Liver (tissue), 9 donors: ENCODE data around the gene NKAIN1. TPM values are rescaled to one million over a fixed set of nuclear protein-coding genes. Genes with fewer than 3 reads are reported as not detected.

Source experiments
- DNase-seq: peaks from one replicate; pipeline ENCODE4 v3.0.0-alpha.2; 2017; ENCODE audit warnings: low spot score
- H3K27ac ChIP-seq, 2 donors: one replicate each; pipeline ENCODE4 v1.7.0; 2013; ENCODE audit warnings: inconsistent platforms in 2 of 2, low read length in 2 of 2, control low read depth in 1 of 2, low read depth in 1 of 2, mild to moderate bottlenecking in 1 of 2
- H3K27me3 ChIP-seq, 4 donors: one replicate each; pipeline versions ENCODE4 v1.6.1 to v1.7.0; 2013; ENCODE audit warnings: low read length in 3 of 4, inconsistent platforms in 1 of 4, mild to moderate bottlenecking in 1 of 4, moderate library complexity in 1 of 4; ENCODE audit not compliant: control insufficient read depth in 4 of 4, insufficient read depth in 4 of 4
- H3K36me3 ChIP-seq, 4 donors: one replicate each; pipeline versions ENCODE4 v1.6.1 to v1.7.0; 2013; ENCODE audit warnings: low read length in 3 of 4, mild to moderate bottlenecking in 3 of 4, low read depth in 1 of 4, moderate library complexity in 1 of 4; ENCODE audit not compliant: control insufficient read depth in 4 of 4, insufficient read depth in 3 of 4
- H3K4me1 ChIP-seq, 4 donors: one replicate each; pipeline versions ENCODE4 v1.6.1 to v1.7.0; 2013; ENCODE audit warnings: low read length in 3 of 4, mild to moderate bottlenecking in 3 of 4, moderate library complexity in 1 of 4; ENCODE audit not compliant: control insufficient read depth in 4 of 4, insufficient read depth in 4 of 4
- H3K4me3 ChIP-seq, 3 donors: one replicate each; pipeline versions ENCODE4 v1.6.1 to v1.7.0; 2013; ENCODE audit warnings: low read length in 3 of 3, control low read depth in 1 of 3, low read depth in 1 of 3, mild to moderate bottlenecking in 1 of 3
- H3K9ac ChIP-seq, 2 donors: one replicate each; pipeline ENCODE4 v1.7.0; 2013; ENCODE audit warnings: low read length in 2 of 2, mild to moderate bottlenecking in 2 of 2, moderate library complexity in 2 of 2, control low read depth in 1 of 2, low read depth in 1 of 2
- H3K9me3 ChIP-seq, 4 donors: one replicate each; pipeline versions ENCODE4 v1.6.1 to v1.7.0; 2013; ENCODE audit warnings: low read length in 3 of 4; ENCODE audit not compliant: control insufficient read depth in 4 of 4
- ATF3 ChIP-seq: IDR thresholded peaks from 2 replicates; pipeline ENCODE4 v1.6.1; 2016; ENCODE audit warnings: antibody characterized with exemption
- CTCF ChIP-seq: fragments of 150-350 bp; IDR thresholded peaks from 2 replicates; pipeline ENCODE4 v1.5.1; 2017; ENCODE audit warnings: improper control_type of control experiment, low read depth, low read length; ENCODE audit not compliant: missing input control
- FOXA1 ChIP-seq: IDR thresholded peaks from 2 replicates; pipeline ENCODE4 v1.6.1; 2016; ENCODE audit warnings: antibody characterized with exemption
- FOXA2 ChIP-seq: IDR thresholded peaks from 2 replicates; pipeline ENCODE4 v1.6.1; 2016; ENCODE audit warnings: antibody characterized with exemption
- GABPA ChIP-seq, 2 donors: IDR thresholded peaks in 1 of 2; conservative IDR thresholded peaks in 1 of 2; 2 replicates each; pipeline ENCODE4 v1.6.1; 2016; ENCODE audit warnings: antibody characterized with exemption in 2 of 2, mild to moderate bottlenecking in 1 of 2, moderate library complexity in 1 of 2
- HNF4A ChIP-seq, 2 donors: conservative IDR thresholded peaks; 2 replicates each; pipeline ENCODE4 v1.6.1; 2016; ENCODE audit warnings: antibody characterized with exemption in 2 of 2, mild to moderate bottlenecking in 2 of 2
- HNF4G ChIP-seq: IDR thresholded peaks from 2 replicates; pipeline ENCODE4 v1.6.1; 2016; ENCODE audit warnings: antibody characterized with exemption
- JUND ChIP-seq, 2 donors: IDR thresholded peaks; 2 replicates each; pipeline ENCODE4 v1.6.1; 2016; ENCODE audit warnings: antibody characterized with exemption in 2 of 2
- MAX ChIP-seq: IDR thresholded peaks from 2 replicates; pipeline ENCODE4 v1.6.1; 2016; ENCODE audit warnings: antibody characterized with exemption
- RAD21 ChIP-seq, 2 donors: IDR thresholded peaks; 2 replicates each; pipeline ENCODE4 v1.6.1; 2016; ENCODE audit warnings: antibody characterized with exemption in 2 of 2, mild to moderate bottlenecking in 2 of 2
- REST ChIP-seq: IDR thresholded peaks from 2 replicates; pipeline ENCODE4 v1.6.1; 2016; ENCODE audit warnings: antibody characterized with exemption, mild to moderate bottlenecking
- RXRA ChIP-seq, 2 donors: IDR thresholded peaks; 2 replicates each; pipeline ENCODE4 v1.6.1; 2017 to 2018; ENCODE audit warnings: antibody characterized with exemption in 2 of 2, mild to moderate bottlenecking in 1 of 2
- SP1 ChIP-seq: IDR thresholded peaks from 2 replicates; pipeline ENCODE4 v1.6.1; 2018; ENCODE audit warnings: antibody characterized with exemption, mild to moderate bottlenecking
- TAF1 ChIP-seq: conservative IDR thresholded peaks from 2 replicates; pipeline ENCODE4 v1.6.1; 2016; ENCODE audit warnings: antibody characterized with exemption, mild to moderate bottlenecking
- YY1 ChIP-seq: IDR thresholded peaks from 2 replicates; pipeline ENCODE4 v1.6.1; 2016; ENCODE audit warnings: antibody characterized with exemption, mild to moderate bottlenecking
- WGBS: extraction: QIAGEN DNeasy Blood & Tissue Kit; methylation state at CpG from one replicate; pipeline ENCODE4 v1.1.7; 2013; 5-methylcytosine and 5-hydroxymethylcytosine counted together
- polyA plus RNA-seq, 2 donors: library from polyadenylated mRNA; stranded (reverse) in 1 of 2; unstranded in 1 of 2; fragments of 200-250 nt in 1 of 2; fragments of >200 nt in 1 of 2; fragmentation: Nextera tagmentation in 1 of 2; extraction: Ambion mirVana in 1 of 2; gene quantifications; one replicate each; pipeline versions ENCODE4 v1.2.1 to v1.2.3, GENCODE V29; 2013 to 2015
- total RNA-seq, 2 donors: library from RNA; depleted of rRNA; stranded (reverse); fragments of >200 nt; gene quantifications; one replicate each; pipeline ENCODE4 v1.2.3, GENCODE V29; 2014
- donor health status: healthy.
- donor health status: healthy.
- donor health status: healthy.
- donor health status: healthy.
- donor health status: healthy.

NKAIN1 gene
- total and polyA plus RNA-seq, 4 donors, result not detected

GRCh38 chr1:31219489-31219888, 20.2 kb downstream of the NKAIN1 start:
- H3K4me1 ChIP-seq, result no peaks in the 10 kb centered on the region
- no peak overlapping the region for H3K27ac ChIP-seq
- no peaks in the 10 kb centered on the region for H3K27me3 ChIP-seq
- WGBS, result 92% methylated on average over 6 of the region's 6 CpGs
- no peak for DNase-seq
- H3K9me3 ChIP-seq, result no peaks in the 10 kb centered on the region
- H3K4me3 ChIP-seq, result no peak overlapping the region
- H3K9ac ChIP-seq, result no peak overlapping the region
- no peaks in the 10 kb centered on the region for H3K36me3 ChIP-seq
- TF ChIP-seq JUND (IDR thresholded peaks at IDR 0.05), result no peak

- H3K9me3 ChIP-seq, result no peaks in the 10 kb centered on the region
- no peaks in the 10 kb centered on the region for H3K36me3 ChIP-seq
- no peaks in the 10 kb centered on the region for H3K27me3 ChIP-seq
- no peak overlapping the region for H3K4me3 ChIP-seq
- no peaks in the 10 kb centered on the region for H3K4me1 ChIP-seq
- TF ChIP-seq RXRA (IDR thresholded peaks at IDR 0.05) (no peak), FOXA2 (no peak), JUND (IDR thresholded peaks at IDR 0.05) (no peak), MAX (no peak), CTCF (no peak), FOXA1 (no peak), REST (no peak), TAF1 (no peak), GABPA (IDR thresholded peaks at IDR 0.05 in 1 of 2, conservative IDR thresholded peaks at IDR 0.05 in 1 of 2) (no peak), YY1 (no peak)
- DNase-seq, result no peak
- H3K9ac ChIP-seq, result no peak overlapping the region
- 85% methylated on average over 8 of the region's 8 CpGs for WGBS
- no peak overlapping the region for H3K27ac ChIP-seq
Observed at GRCh38 chr1:31218705-31219104, 21.0 kb downstream of the NKAIN1 start.

GRCh38 chr1:31216016-31216415, 23.7 kb downstream of the NKAIN1 start:
- no peak for TF ChIP-seq HNF4A (conservative IDR thresholded peaks at IDR 0.05)
- no peak for TF ChIP-seq MAX
- no peak for TF ChIP-seq RAD21 (IDR thresholded peaks at IDR 0.05)
- no peak for TF ChIP-seq SP1
- no peak for TF ChIP-seq FOXA1
- no peak for TF ChIP-seq ATF3
- no peak for TF ChIP-seq REST
- TF ChIP-seq FOXA2, result no peak
- TF ChIP-seq CTCF, result no peak
- TF ChIP-seq GABPA (IDR thresholded peaks at IDR 0.05 in 1 of 2, conservative IDR thresholded peaks at IDR 0.05 in 1 of 2), result no peak
- TF ChIP-seq HNF4G, result no peak
- no peak for TF ChIP-seq YY1
- no peak for TF ChIP-seq JUND (IDR thresholded peaks at IDR 0.05)
- no peak for TF ChIP-seq TAF1
- DNase-seq, result no peak
- Histone ChIP-seq H3K9ac (no peak overlapping the region), H3K4me1 (no peaks in the 10 kb centered on the region), H3K9me3 (peaks cover 0 to 2% (median under 1%) of the 10 kb centered on the region in 4 donors), H3K27me3 (no peaks in the 10 kb centered on the region), H3K27ac (no peak overlapping the region), H3K36me3 (no peaks in the 10 kb centered on the region), H3K4me3 (no peak overlapping the region)
- 48% methylated on average over 10 of the region's 10 CpGs for whole genome bisulfite sequencing
